Body of pancreas (tissue), 4 donors: ENCODE results near the gene UBAP1.
"Not testable (repeated sequence)": the region's sequence is repeated elsewhere in the genome, so short reads cannot be mapped to it uniquely, and the experiment has no call there.

Experiments
- POLR2A ChIP-seq, 3 donors: fragments of 450-650 bp; IDR thresholded peaks; one replicate each; pipeline ENCODE4 v1.6.1; 2016; ENCODE audit warnings: antibody characterized with exemption in 3 of 3, mild to moderate bottlenecking in 2 of 3
- TF ChIP-seq, protein P1 (sequence below), 7 experiments: fragments of 450-650 bp in 4 of 7; fragments of 200-600 bp in 3 of 7; sonication (generic) in 3 of 7; IDR thresholded peaks; one replicate each; pipeline ENCODE4 v1.5.1; 2016 to 2019; ENCODE audit warnings: antibody characterized with exemption in 7 of 7

DNA sequence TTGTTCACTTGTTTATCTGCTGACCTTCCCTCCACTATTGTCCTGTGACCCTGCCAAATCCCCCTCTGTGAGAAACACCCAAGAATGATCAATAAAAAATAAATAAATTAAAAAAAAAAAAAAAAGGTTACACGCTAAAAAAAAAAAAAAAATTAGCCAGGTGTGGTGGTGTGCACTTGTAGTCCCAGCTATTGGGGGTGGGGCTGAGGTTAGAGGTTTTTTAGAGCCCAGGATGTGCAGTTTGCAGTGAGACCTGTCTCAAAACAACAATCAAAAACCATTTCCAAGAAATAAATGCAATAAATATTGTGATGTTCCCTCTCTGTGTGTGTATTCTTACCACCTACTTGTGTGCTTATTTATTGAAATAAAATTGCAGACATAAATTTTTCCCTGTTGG is 40.2 kb upstream of the UBAP1 start:
- not testable (repeated sequence) for TF ChIP-seq POLR2A (IDR thresholded peaks at IDR 0.05)
- TF ChIP-seq, protein P1, sequence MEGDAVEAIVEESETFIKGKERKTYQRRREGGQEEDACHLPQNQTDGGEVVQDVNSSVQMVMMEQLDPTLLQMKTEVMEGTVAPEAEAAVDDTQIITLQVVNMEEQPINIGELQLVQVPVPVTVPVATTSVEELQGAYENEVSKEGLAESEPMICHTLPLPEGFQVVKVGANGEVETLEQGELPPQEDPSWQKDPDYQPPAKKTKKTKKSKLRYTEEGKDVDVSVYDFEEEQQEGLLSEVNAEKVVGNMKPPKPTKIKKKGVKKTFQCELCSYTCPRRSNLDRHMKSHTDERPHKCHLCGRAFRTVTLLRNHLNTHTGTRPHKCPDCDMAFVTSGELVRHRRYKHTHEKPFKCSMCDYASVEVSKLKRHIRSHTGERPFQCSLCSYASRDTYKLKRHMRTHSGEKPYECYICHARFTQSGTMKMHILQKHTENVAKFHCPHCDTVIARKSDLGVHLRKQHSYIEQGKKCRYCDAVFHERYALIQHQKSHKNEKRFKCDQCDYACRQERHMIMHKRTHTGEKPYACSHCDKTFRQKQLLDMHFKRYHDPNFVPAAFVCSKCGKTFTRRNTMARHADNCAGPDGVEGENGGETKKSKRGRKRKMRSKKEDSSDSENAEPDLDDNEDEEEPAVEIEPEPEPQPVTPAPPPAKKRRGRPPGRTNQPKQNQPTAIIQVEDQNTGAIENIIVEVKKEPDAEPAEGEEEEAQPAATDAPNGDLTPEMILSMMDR (IDR thresholded peaks at IDR 0.05) = not testable (repeated sequence)
